Heart left ventricle (tissue), 16 donors: Measurements from ENCODE around the gene MEGF8. TPM values are rescaled to one million over a fixed set of nuclear protein-coding genes. Genes with fewer than 3 reads are reported as not detected.
A peak's percentile ranks its signal among the peaks of the same experiment; 100 is the strongest.

Source experiments
- ATAC-seq, 4 donors: fragments of 200-7000 bp; cut with Tn5 transposase; one replicate each; pipeline ENCODE4 v1.9.1; 2020 to 2022; ENCODE audit warnings: moderate library complexity in 4 of 4, mild to moderate bottlenecking in 3 of 4, moderate number of reproducible peaks in 1 of 4
- DNase-seq, 5 donors: peaks; one replicate each; pipeline ENCODE4 v3.0.0-alpha.2; 2020
- H3K27ac ChIP-seq, 12 donors: fragments of 200-600 bp; sonication (generic) in 4 of 12; one replicate each; pipeline versions ENCODE4 v1.5.0 to v1.8.0; 2016 to 2022; ENCODE audit warnings: mild to moderate bottlenecking in 2 of 12
- H3K27me3 ChIP-seq, 9 donors: fragments of 200-600 bp; sonication (generic) in 2 of 9; one replicate each; pipeline versions ENCODE4 v1.5.1 to v1.8.0; 2016 to 2022; ENCODE audit warnings: mild to moderate bottlenecking in 3 of 9
- H3K36me3 ChIP-seq, 9 donors: fragments of 200-600 bp; sonication (generic) in 2 of 9; one replicate each; pipeline versions ENCODE4 v1.5.0 to v1.8.0; 2018 to 2022; ENCODE audit warnings: mild to moderate bottlenecking in 2 of 9
- H3K4me1 ChIP-seq, 12 donors: fragments of 200-600 bp; sonication (generic) in 4 of 12; one replicate each; pipeline versions ENCODE4 v1.5.0 to v1.8.0; 2016 to 2022; ENCODE audit warnings: mild to moderate bottlenecking in 3 of 12
- H3K4me3 ChIP-seq, 12 donors: fragments of 200-600 bp; sonication (generic) in 4 of 12; one replicate each; pipeline versions ENCODE4 v1.5.0 to v1.8.0; 2017 to 2022; ENCODE audit warnings: mild to moderate bottlenecking in 9 of 12, moderate library complexity in 4 of 12
- H3K9me3 ChIP-seq, 12 donors: fragments of 200-600 bp; sonication (generic) in 4 of 12; one replicate each; pipeline versions ENCODE4 v1.5.0 to v1.8.0; 2016 to 2022; ENCODE audit warnings: mild to moderate bottlenecking in 1 of 12
- CTCF ChIP-seq, 12 donors: fragments of 200-600 bp; sonication (generic) in 4 of 12; IDR thresholded peaks; one replicate each; pipeline versions ENCODE4 v1.5.0 to v1.8.0; 2018 to 2022; ENCODE audit warnings: antibody characterized with exemption in 12 of 12, mild to moderate bottlenecking in 5 of 12
- POLR2A ChIP-seq, 2 donors: fragments of 450-650 bp; IDR thresholded peaks; one replicate each; pipeline ENCODE4 v1.6.1; 2017; ENCODE audit warnings: antibody characterized with exemption in 2 of 2, mild to moderate bottlenecking in 2 of 2, moderate library complexity in 2 of 2
- WGBS, 4 donors: extraction: QIAGEN DNeasy Blood & Tissue Kit in 2 of 4; methylation state at CpG; one replicate each; pipeline versions ENCODE4 v1.1.5 to v1.1.7; 2013 to 2018; 5-methylcytosine and 5-hydroxymethylcytosine counted together
- intact Hi-C, 10 donors: fragments of 100-400 bp; cut with DNase I; formaldehyde crosslinking; loops; one replicate each; pipeline versions ENCODE4 v1.11.1 to v1.14.2; 2022
- polyA plus RNA-seq, 2 donors: library from polyadenylated mRNA; stranded (reverse); fragments of 200-250 nt; gene quantifications; one replicate each; pipeline ENCODE4 v1.2.3, GENCODE V29; 2013
- total RNA-seq, 9 donors: library from RNA; depleted of rRNA in 2 of 9; stranded (reverse); fragments of >200 nt in 2 of 9; fragmentation: NEBNext Ultra II Directional in 3 of 9; extraction: Animal tissue kit (Norgen Biotek cat#: 25700) in 3 of 9; gene quantifications; one replicate each; pipeline versions ENCODE4 v1.1.0 to v1.2.4, GENCODE V29; 2016 to 2023
- donor health status: ischemic (EF 13 %, LVEDD 7.1; RV severe dilation, severe dysfunction).
- donor health status: healthy with polysubstance abuse.
- donor health status: DM: no; HTN: yes; CAD: no.
- donor health status: DM: no; HTN: no; CAD: no.
- donor health status: ischemic (EF 25% LVEDD 6.9; RV normal size, moderate dysfunction).
- donor health status: ischemic (EF 25% LVEDD 5.7; RV mildly dilated, moderate dysfunction).
- donor health status: healthy.
- donor health status: DM: yes; HTN: yes; CAD: no.
- donor health status: ischemic (EF 35%, LVEDD 5.7; RV mildly dilated, moderate dysfunction).
- donor health status: nonischemic (EF 11% LVEDD 7.7; RV severe dilation, severe dysfunction).
- donor health status: DM: yes; HTN: yes; CAD: no.
- donor health status: PGD.
- donor health status: ischemic (EF 29% LVEDD 5.4; RV normal size, mild dysfunction).
- donor health status: nonischemic (EF 23%, LVEDD 6.1; RV moderate dilation, normal function).

MEGF8 gene
- total and polyA plus RNA-seq, 11 donors, result 22.8 to 50.4 (median 32.8) TPM

- no peaks in the 10 kb centered on the region for H3K9me3 ChIP-seq
- H3K4me1 ChIP-seq, result peaks cover 0 to 63% (median 43%) of the 10 kb centered on the region in 12 donors
- peaks cover 0 to 10% (median 0%) of the 10 kb centered on the region in 9 donors for H3K27me3 ChIP-seq
- peak in 1 of 2 donors; percentile 19 for TF ChIP-seq POLR2A (IDR thresholded peaks at IDR 0.05)
- no peak for TF ChIP-seq CTCF (IDR thresholded peaks at IDR 0.05)
- intact Hi-C loops, result loop anchor here in 3 of 10 donors (5.0 to 10.0 kb wide), 2 partner anchors 177 to 179 kb away; partner anchors contain the start of gene GSK3A (in 3 of the 3)
- peak in 3 of 5 donors; percentile 39 to 84 (median 71) for DNase-seq
- peak overlapping the region in 10 of 12 donors; percentile 54 to 93 (median 80) for H3K4me3 ChIP-seq
- WGBS, 4 donors, result 35 to 46% (median 41%) methylated on average over 6 to 9 of the region's 9 CpGs
- peak overlapping the region; percentile 73 to 97 (median 85) for H3K27ac ChIP-seq
- ATAC-seq, result peak in 3 of 4 donors; percentile 2 to 41 (median 7)
- peaks cover 0 to 9% (median 0%) of the 10 kb centered on the region in 9 donors for H3K36me3 ChIP-seq
Observed at GRCh38 chr19:42421591-42422031, 96.2 kb downstream of the MEGF8 start.

- H3K4me3 ChIP-seq, result peak overlapping the region; percentile 43 to 93 (median 76)
- DNase-seq, result peak; percentile 52 to 79 (median 64)
- peak overlapping the region; percentile 73 to 97 (median 85) for H3K27ac ChIP-seq
- intact Hi-C loops, result loop anchor here in 3 of 10 donors (5.0 to 10.0 kb wide), 2 partner anchors 177 to 180 kb away; partner anchors contain the start of gene GSK3A (in 3 of the 3)
- 23 to 36% (median 32%) methylated on average over 14 to 17 of the region's 17 CpGs for WGBS, 4 donors
- H3K4me1 ChIP-seq, result peaks cover 0 to 69% (median 43%) of the 10 kb centered on the region in 12 donors
- peak; percentile 58 to 67 (median 64) for ATAC-seq
- H3K27me3 ChIP-seq, result peaks cover 0 to 10% (median 0%) of the 10 kb centered on the region in 9 donors
- no peaks in the 10 kb centered on the region for H3K9me3 ChIP-seq
- peaks cover 0 to 5% (median 0%) of the 10 kb centered on the region in 9 donors for H3K36me3 ChIP-seq
- TF ChIP-seq CTCF (IDR thresholded peaks at IDR 0.05) (no peak), POLR2A (IDR thresholded peaks at IDR 0.05) (no peak)
Observed at GRCh38 chr19:42422092-42422900, 96.9 kb downstream of the MEGF8 start.

GRCh38 chr19:42422901-42423461 lies 97.5 kb downstream of the MEGF8 start:
- ATAC-seq, result peak; percentile 4 to 44 (median 30)
- peak in 2 of 5 donors; percentile 49 to 62 for DNase-seq
- WGBS, 4 donors, result 1 to 2% (median 1%) methylated on average over 28 to 38 of the region's 38 CpGs
- intact Hi-C loops, result loop anchor here in 3 of 10 donors (5.0 to 10.0 kb wide), 2 partner anchors 178 to 181 kb away; partner anchors contain the start of gene GSK3A (in 3 of the 3)
- Histone ChIP-seq H3K27me3 (peaks cover 0 to 10% (median 0%) of the 10 kb centered on the region in 9 donors), H3K4me3 (peak overlapping the region; percentile 43 to 93 (median 76)), H3K27ac (peak overlapping the region; percentile 73 to 97 (median 85)), H3K36me3 (peaks cover 0 to 3% (median 0%) of the 10 kb centered on the region in 9 donors), H3K9me3 (no peaks in the 10 kb centered on the region), H3K4me1 (peaks cover 0 to 70% (median 43%) of the 10 kb centered on the region in 12 donors)
- TF ChIP-seq POLR2A (IDR thresholded peaks at IDR 0.05) (no peak), CTCF (IDR thresholded peaks at IDR 0.05) (no peak)
